CD4-positive, CD25-positive, alpha-beta regulatory T cell (primary cell): ENCODE results near the gene SLFN5. TPM values are rescaled to one million over a fixed set of nuclear protein-coding genes. Genes with fewer than 3 reads are reported as not detected.
"Not testable (repeated sequence)": the region's sequence is repeated elsewhere in the genome, so short reads cannot be mapped to it uniquely, and the experiment has no call there.

Experiments
- ATAC-seq, 2 donors: fragments of 150-1000 bp; cut with Tn5 transposase; one replicate each; pipeline ENCODE4 v1.10.0; 2021; ENCODE audit warnings: low read depth in 2 of 2, moderate number of reproducible peaks in 2 of 2, moderate library complexity in 1 of 2
- DNase-seq, 3 donors: peaks; one replicate each; pipeline versions ENCODE4 v3.0.0 to v3.0.0-alpha.2; 2012 to 2022; ENCODE audit warnings: mixed read lengths in 1 of 3
- H3K27ac ChIP-seq: one replicate; pipeline ENCODE4 v1.7.0; 2013; ENCODE audit warnings: mild to moderate bottlenecking, low read length; ENCODE audit not compliant: insufficient read depth, poor library complexity, severe bottlenecking
- H3K27me3 ChIP-seq: one replicate; pipeline ENCODE4 v1.7.0; 2013; ENCODE audit warnings: low read length; ENCODE audit not compliant: control insufficient read depth, insufficient read depth
- H3K36me3 ChIP-seq: one replicate; pipeline ENCODE4 v1.7.0; 2013; ENCODE audit warnings: mild to moderate bottlenecking, low read length, moderate library complexity; ENCODE audit not compliant: control insufficient read depth, insufficient read depth
- H3K4me1 ChIP-seq: 2 replicates; pipeline ENCODE4 v1.7.0; 2013; ENCODE audit warnings: mild to moderate bottlenecking, low read length; ENCODE audit not compliant: insufficient read depth, control insufficient read depth, poor library complexity, severe bottlenecking
- H3K4me3 ChIP-seq: one replicate; pipeline ENCODE4 v1.7.0; 2013; ENCODE audit warnings: low read depth, mild to moderate bottlenecking, low read length, moderate library complexity
- H3K9me3 ChIP-seq, 2 experiments: 1 replicate in 1 of 2; 2 replicates in 1 of 2; pipeline ENCODE4 v1.7.0; 2013; ENCODE audit warnings: low read length in 2 of 2, mild to moderate bottlenecking in 1 of 2, moderate library complexity in 1 of 2; ENCODE audit not compliant: control insufficient read depth in 2 of 2
- H3K27ac Mint-ChIP-seq, 3 donors: one replicate each; pipeline ENCODE4 v1.8.0; 2020 to 2022; ENCODE audit warnings: mild to moderate bottlenecking in 3 of 3, mixed read lengths in 3 of 3, moderate library complexity in 2 of 3
- H3K27me3 Mint-ChIP-seq: one replicate; pipeline ENCODE4 v1.8.0; 2022; ENCODE audit warnings: mild to moderate bottlenecking, mixed read lengths
- H3K36me3 Mint-ChIP-seq: one replicate; pipeline ENCODE4 v1.8.0; 2020; ENCODE audit warnings: mixed read lengths
- H3K4me1 Mint-ChIP-seq, 4 donors: one replicate each; pipeline ENCODE4 v1.8.0; 2020 to 2022; ENCODE audit warnings: mixed read lengths in 4 of 4, mild to moderate bottlenecking in 1 of 4
- H3K4me3 Mint-ChIP-seq, 4 donors: one replicate each; pipeline ENCODE4 v1.8.0; 2020 to 2022; ENCODE audit warnings: mild to moderate bottlenecking in 4 of 4, mixed read lengths in 4 of 4, moderate library complexity in 3 of 4
- H3K9me3 Mint-ChIP-seq, 7 donors: one replicate each; pipeline ENCODE4 v1.8.0; 2020 to 2022; ENCODE audit warnings: mixed read lengths in 7 of 7, mild to moderate bottlenecking in 3 of 7, moderate library complexity in 2 of 7
- polyA plus RNA-seq, 4 donors: library from polyadenylated mRNA; unstranded; fragments of 300-500 nt; fragmentation: Illumina TruSeq; gene quantifications; one replicate each; pipeline ENCODE4 v1.2.3, GENCODE V29; 2021
- total RNA-seq: library from RNA; stranded (reverse); gene quantifications from one replicate; pipeline ENCODE4 v1.2.3, GENCODE V29; 2022

Gene SLFN5
- total and polyA plus RNA-seq, 5 donors from 2014 or later = 122 to 221 (median 185) TPM

- peak overlapping the region in 1 of 3 donors; percentile 72 for H3K27ac Mint-ChIP-seq
- no peaks in the 10 kb centered on the region for H3K27me3 ChIP-seq
- H3K36me3 Mint-ChIP-seq = peaks cover 12% of the 10 kb centered on the region
- H3K9me3 Mint-ChIP-seq = peaks cover 7 to 22% (median 15%) of the 10 kb centered on the region in 7 donors
- H3K4me1 ChIP-seq = no peaks in the 10 kb centered on the region
- H3K4me1 Mint-ChIP-seq = peaks cover 5 to 10% (median 6%) of the 10 kb centered on the region in 4 donors
- no peak overlapping the region for H3K27ac ChIP-seq
- H3K4me3 Mint-ChIP-seq = no peak overlapping the region
- ATAC-seq (no peak), DNase-seq (no peak)
- peaks cover 6 to 11% of the 10 kb centered on the region in 2 experiments for H3K9me3 ChIP-seq
- H3K27me3 Mint-ChIP-seq = peaks cover 20% of the 10 kb centered on the region
- H3K4me3 ChIP-seq = no peak overlapping the region
- H3K36me3 ChIP-seq = no peaks in the 10 kb centered on the region
Measured at GRCh38 chr17:35299135-35299534, 56.3 kb downstream of the SLFN5 start.

- H3K27ac Mint-ChIP-seq = peak overlapping the region in 1 of 3 donors; percentile 76
- H3K4me3 Mint-ChIP-seq = not testable (repeated sequence)
Measured at GRCh38 chr17:35309345-35309744, 66.5 kb downstream of the SLFN5 start.

GRCh38 chr17:35312346-35312745 is 69.5 kb downstream of the SLFN5 start:
- H3K4me1 ChIP-seq = peaks cover 39% of the 10 kb centered on the region
- H3K4me3 ChIP-seq = peak overlapping the region; percentile 84
- H3K27ac ChIP-seq = peak overlapping the region; percentile 93
- Mint-ChIP-seq H3K36me3 (no peaks in the 10 kb centered on the region), H3K4me1 (peaks cover 3 to 58% (median 35%) of the 10 kb centered on the region in 4 donors), H3K9me3 (peaks cover 0 to 13% (median 0%) of the 10 kb centered on the region in 7 donors), H3K27ac (peak overlapping the region; percentile 98 to 100 (median 99)), H3K4me3 (peak overlapping the region; percentile 93 to 97 (median 96)), H3K27me3 (no peaks in the 10 kb centered on the region)
- no peaks in the 10 kb centered on the region for H3K9me3 ChIP-seq
- H3K27me3 ChIP-seq = no peaks in the 10 kb centered on the region
- DNase-seq (no peak), ATAC-seq (no peak)
- H3K36me3 ChIP-seq = no peaks in the 10 kb centered on the region

More at GRCh38 chr17:35309345-35309744, 66.5 kb downstream of the SLFN5 start:
- not testable (repeated sequence) for ATAC-seq, H3K27me3 ChIP-seq, H3K36me3 Mint-ChIP-seq, H3K4me3 ChIP-seq, H3K27me3 Mint-ChIP-seq, DNase-seq, H3K36me3 ChIP-seq, H3K27ac ChIP-seq, H3K9me3 ChIP-seq
- Mint-ChIP-seq H3K9me3 (peaks cover 0 to 13% (median 2%) of the 10 kb centered on the region in 7 donors), H3K4me1 (peaks cover 3 to 35% (median 14%) of the 10 kb centered on the region in 4 donors)
- H3K4me1 ChIP-seq = peaks cover 22% of the 10 kb centered on the region

GRCh38 chr17:35312790-35313711 is 70.2 kb downstream of the SLFN5 start:
- Histone ChIP-seq H3K4me1 (peaks cover 39% of the 10 kb centered on the region), H3K4me3 (peak overlapping the region; percentile 84), H3K27ac (peak overlapping the region; percentile 93), H3K9me3 (no peaks in the 10 kb centered on the region), H3K36me3 (no peaks in the 10 kb centered on the region), H3K27me3 (no peaks in the 10 kb centered on the region)
- Mint-ChIP-seq H3K9me3 (peaks cover 0 to 13% (median 0%) of the 10 kb centered on the region in 7 donors), H3K27me3 (no peaks in the 10 kb centered on the region), H3K27ac (peak overlapping the region; percentile 98 to 100 (median 99)), H3K4me1 (peaks cover 7 to 63% (median 42%) of the 10 kb centered on the region in 4 donors), H3K36me3 (no peaks in the 10 kb centered on the region), H3K4me3 (peak overlapping the region; percentile 93 to 97 (median 96))
- DNase-seq = peak; percentile 85 to 97 (median 94)
- ATAC-seq = peak; percentile 90 to 91

- ATAC-seq (no peak), DNase-seq (peak; percentile 1 to 49 (median 4))
- Mint-ChIP-seq H3K4me3 (peak overlapping the region; percentile 93 to 97 (median 96)), H3K9me3 (peaks cover 0 to 8% (median 0%) of the 10 kb centered on the region in 7 donors), H3K27ac (peak overlapping the region; percentile 98 to 100 (median 99)), H3K27me3 (no peaks in the 10 kb centered on the region), H3K36me3 (no peaks in the 10 kb centered on the region), H3K4me1 (peaks cover 10 to 63% (median 42%) of the 10 kb centered on the region in 4 donors)
- H3K36me3 ChIP-seq = no peaks in the 10 kb centered on the region
- no peaks in the 10 kb centered on the region for H3K27me3 ChIP-seq
- H3K4me3 ChIP-seq = peak overlapping the region; percentile 84
- H3K4me1 ChIP-seq = peaks cover 39% of the 10 kb centered on the region
- H3K9me3 ChIP-seq = no peaks in the 10 kb centered on the region
- H3K27ac ChIP-seq = peak overlapping the region; percentile 93
Measured at GRCh38 chr17:35313875-35314409, 71.1 kb downstream of the SLFN5 start.

GRCh38 chr17:35314415-35315216 is 71.7 kb downstream of the SLFN5 start:
- H3K4me1 Mint-ChIP-seq = peaks cover 10 to 67% (median 44%) of the 10 kb centered on the region in 4 donors
- DNase-seq = peak in 1 of 3 donors; percentile 1
- peaks cover 0 to under 1% (median 0%) of the 10 kb centered on the region in 7 donors for H3K9me3 Mint-ChIP-seq
- Histone ChIP-seq H3K27me3 (no peaks in the 10 kb centered on the region), H3K27ac (peak overlapping the region; percentile 93), H3K4me1 (peaks cover 39% of the 10 kb centered on the region), H3K36me3 (peaks cover under 1% of the 10 kb centered on the region), H3K4me3 (peak overlapping the region; percentile 84), H3K9me3 (no peaks in the 10 kb centered on the region)
- peaks cover 3% of the 10 kb centered on the region for H3K36me3 Mint-ChIP-seq
- no peaks in the 10 kb centered on the region for H3K27me3 Mint-ChIP-seq
- ATAC-seq = no peak
- peak overlapping the region; percentile 93 to 97 (median 96) for H3K4me3 Mint-ChIP-seq
- peak overlapping the region; percentile 98 to 100 (median 99) for H3K27ac Mint-ChIP-seq

GRCh38 chr17:35315283-35315682 is 72.4 kb downstream of the SLFN5 start:
- peak overlapping the region; percentile 16 for H3K4me3 ChIP-seq
- H3K27me3 ChIP-seq = no peaks in the 10 kb centered on the region
- H3K27ac Mint-ChIP-seq = peak overlapping the region; percentile 28 to 99 (median 98)
- no peaks in the 10 kb centered on the region for H3K9me3 Mint-ChIP-seq
- H3K36me3 Mint-ChIP-seq = peaks cover 4% of the 10 kb centered on the region
- peaks cover 10 to 67% (median 45%) of the 10 kb centered on the region in 4 donors for H3K4me1 Mint-ChIP-seq
- H3K27me3 Mint-ChIP-seq = no peaks in the 10 kb centered on the region
- H3K4me3 Mint-ChIP-seq = peak overlapping the region; percentile 79 to 97 (median 94)
- peak overlapping the region; percentile 41 for H3K27ac ChIP-seq
- ATAC-seq (no peak), DNase-seq (no peak)
- no peaks in the 10 kb centered on the region for H3K9me3 ChIP-seq
- peaks cover 39% of the 10 kb centered on the region for H3K4me1 ChIP-seq
- peaks cover 3% of the 10 kb centered on the region for H3K36me3 ChIP-seq
